NT2/D1 (cell line): ENCODE results near the gene SPRR2F.

Source experiments
- SUZ12 ChIP-seq: IDR thresholded peaks from 2 replicates; pipeline ENCODE4 v1.6.1; 2011; ENCODE audit not compliant: insufficient read length, insufficient read depth; ENCODE audit errors: extremely low read depth
- YY1 ChIP-seq: IDR thresholded peaks from 2 replicates; pipeline ENCODE4 v1.6.1; 2011; ENCODE audit not compliant: insufficient read length, insufficient read depth

- TF ChIP-seq SUZ12 (no peak), YY1 (no peak)
These were observed 6.2 kb upstream of the SPRR2F start for GRCh38 chr1:153119491-153119971.
